IPS-18c (cell line): ENCODE results near the gene ABHD2.
"Not testable (repeated sequence)": the region's sequence is repeated elsewhere in the genome, so short reads cannot be mapped to it uniquely, and the experiment has no call there.

ENCODE experiments used
- H3K4me3 ChIP-seq: 2 replicates; pipeline ENCODE4 v1.7.0; 2013; ENCODE audit warnings: low read depth, mild to moderate bottlenecking, low read length, moderate library complexity; ENCODE audit not compliant: insufficient read depth
- H3K9me3 ChIP-seq: one replicate; pipeline ENCODE4 v1.6.1; 2013; ENCODE audit warnings: mild to moderate bottlenecking, low read length, moderate library complexity; ENCODE audit not compliant: control insufficient read depth, insufficient read depth

Gene ABHD2, protein sequence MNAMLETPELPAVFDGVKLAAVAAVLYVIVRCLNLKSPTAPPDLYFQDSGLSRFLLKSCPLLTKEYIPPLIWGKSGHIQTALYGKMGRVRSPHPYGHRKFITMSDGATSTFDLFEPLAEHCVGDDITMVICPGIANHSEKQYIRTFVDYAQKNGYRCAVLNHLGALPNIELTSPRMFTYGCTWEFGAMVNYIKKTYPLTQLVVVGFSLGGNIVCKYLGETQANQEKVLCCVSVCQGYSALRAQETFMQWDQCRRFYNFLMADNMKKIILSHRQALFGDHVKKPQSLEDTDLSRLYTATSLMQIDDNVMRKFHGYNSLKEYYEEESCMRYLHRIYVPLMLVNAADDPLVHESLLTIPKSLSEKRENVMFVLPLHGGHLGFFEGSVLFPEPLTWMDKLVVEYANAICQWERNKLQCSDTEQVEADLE

DNA sequence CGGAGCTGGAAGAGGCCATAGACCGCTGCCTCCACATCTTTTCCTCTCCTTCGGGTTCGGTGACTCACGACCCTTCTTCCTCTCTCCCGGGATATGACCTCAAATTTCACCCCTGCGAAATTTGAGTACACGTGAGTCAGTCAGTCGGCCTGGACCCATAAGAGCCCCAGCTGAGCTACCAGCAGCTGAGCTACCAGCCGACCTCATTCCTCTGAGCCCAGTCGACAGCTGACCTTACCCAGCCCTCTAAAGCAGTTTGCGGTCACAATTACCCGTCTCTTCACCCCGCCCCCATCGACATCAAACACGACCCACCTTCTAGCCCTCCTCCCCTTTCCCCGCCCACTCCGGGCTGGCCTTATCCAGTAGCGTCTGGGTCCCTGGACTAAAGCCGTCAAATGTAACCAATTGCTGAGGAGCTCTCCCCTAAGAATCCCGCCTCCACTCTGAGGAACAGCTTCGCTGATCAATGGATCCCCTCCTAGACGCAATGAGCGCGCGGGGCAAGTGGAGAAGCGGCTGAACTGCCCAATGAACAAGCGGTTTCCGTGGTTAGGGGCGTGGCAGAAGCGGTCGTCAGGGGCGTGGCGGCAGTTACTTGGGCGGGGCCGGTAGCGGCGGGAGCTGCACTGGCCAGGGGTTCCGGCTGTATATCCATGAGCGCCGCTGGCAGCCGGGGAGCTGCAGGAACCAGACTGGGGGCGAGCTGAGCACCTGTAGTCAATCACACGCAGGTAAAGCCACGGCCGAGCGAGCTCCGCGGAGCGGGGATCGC, at the start of gene ABHD2:
Gene ABHD2, plus strand, starts transcription at position 627 of the 775 bp plus-strand sequence. CDS start 27,872 bp downstream, outside the sequence.
- Histone ChIP-seq H3K4me3 (peak within 1 kb of the TSS; percentile 90), H3K9me3 (no peaks in the 10 kb centered on the region)

DNA sequence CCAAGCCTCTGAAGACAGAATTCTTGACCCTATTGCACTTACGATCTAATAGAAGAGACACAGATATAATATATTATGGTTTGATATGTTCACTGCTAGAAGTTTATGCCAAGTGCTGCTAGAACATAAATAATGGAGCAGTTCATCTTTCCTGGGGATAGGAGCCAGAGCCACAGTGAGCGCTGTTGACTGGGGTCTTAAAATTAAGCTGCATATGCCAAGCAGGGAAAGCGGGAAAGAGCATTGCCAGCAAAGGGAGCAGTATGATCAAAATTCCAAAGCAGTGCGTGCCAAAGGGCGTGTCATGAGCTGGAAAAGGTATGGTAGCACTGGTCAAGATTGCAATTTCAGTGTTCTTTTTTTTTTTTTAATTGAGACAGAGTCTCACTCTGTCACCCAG, 49.1 kb upstream of the ABHD2 start:
- H3K4me3 ChIP-seq, result no peak overlapping the region
- H3K9me3 ChIP-seq, result no peaks in the 10 kb centered on the region

DNA sequence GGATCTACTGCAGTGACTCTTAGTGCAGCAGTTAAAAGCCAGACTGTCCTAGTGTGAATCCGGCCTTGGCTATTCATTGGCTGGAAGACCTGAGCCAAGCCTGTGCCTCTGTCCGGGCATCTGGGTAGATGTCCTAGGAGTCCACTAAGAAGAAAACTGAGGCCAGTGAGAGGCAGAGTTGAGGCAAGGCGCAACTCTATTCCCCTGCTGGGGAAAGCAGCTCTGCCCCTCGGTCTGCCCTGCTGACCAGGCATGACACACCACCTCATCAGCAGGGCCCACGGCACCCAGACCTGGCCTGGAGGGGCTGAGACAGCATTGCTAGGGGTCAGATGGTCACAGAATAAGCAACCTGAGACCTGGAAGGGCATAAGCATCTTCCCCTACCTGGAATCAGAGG, 46.7 kb upstream of the ABHD2 start:
- no peak overlapping the region for H3K4me3 ChIP-seq

DNA sequence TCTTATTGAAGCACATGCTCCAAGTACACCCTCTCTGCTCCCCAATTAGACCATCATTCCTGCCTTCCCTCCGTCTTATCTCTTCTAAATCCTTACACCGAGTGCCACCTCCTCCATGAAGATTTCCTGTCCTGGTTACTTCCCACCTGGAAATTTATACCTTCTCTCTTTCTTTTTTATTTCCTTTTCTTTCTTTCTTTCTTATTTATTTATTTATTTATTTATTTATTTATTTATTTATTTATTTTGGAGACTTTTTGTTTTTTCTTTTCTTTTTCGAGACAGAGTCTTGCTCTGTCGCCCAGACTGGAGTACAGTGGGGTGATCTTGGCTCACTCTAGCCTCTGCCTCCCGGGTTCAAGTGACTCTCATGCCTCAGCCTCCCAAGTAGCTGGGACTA, 45.9 kb upstream of the ABHD2 start:
- Histone ChIP-seq H3K9me3 (no peaks in the 10 kb centered on the region), H3K4me3 (no peak overlapping the region)

More for the DNA sequence above, 46.7 kb upstream of the ABHD2 start:
- no peaks in the 10 kb centered on the region for H3K9me3 ChIP-seq

DNA sequence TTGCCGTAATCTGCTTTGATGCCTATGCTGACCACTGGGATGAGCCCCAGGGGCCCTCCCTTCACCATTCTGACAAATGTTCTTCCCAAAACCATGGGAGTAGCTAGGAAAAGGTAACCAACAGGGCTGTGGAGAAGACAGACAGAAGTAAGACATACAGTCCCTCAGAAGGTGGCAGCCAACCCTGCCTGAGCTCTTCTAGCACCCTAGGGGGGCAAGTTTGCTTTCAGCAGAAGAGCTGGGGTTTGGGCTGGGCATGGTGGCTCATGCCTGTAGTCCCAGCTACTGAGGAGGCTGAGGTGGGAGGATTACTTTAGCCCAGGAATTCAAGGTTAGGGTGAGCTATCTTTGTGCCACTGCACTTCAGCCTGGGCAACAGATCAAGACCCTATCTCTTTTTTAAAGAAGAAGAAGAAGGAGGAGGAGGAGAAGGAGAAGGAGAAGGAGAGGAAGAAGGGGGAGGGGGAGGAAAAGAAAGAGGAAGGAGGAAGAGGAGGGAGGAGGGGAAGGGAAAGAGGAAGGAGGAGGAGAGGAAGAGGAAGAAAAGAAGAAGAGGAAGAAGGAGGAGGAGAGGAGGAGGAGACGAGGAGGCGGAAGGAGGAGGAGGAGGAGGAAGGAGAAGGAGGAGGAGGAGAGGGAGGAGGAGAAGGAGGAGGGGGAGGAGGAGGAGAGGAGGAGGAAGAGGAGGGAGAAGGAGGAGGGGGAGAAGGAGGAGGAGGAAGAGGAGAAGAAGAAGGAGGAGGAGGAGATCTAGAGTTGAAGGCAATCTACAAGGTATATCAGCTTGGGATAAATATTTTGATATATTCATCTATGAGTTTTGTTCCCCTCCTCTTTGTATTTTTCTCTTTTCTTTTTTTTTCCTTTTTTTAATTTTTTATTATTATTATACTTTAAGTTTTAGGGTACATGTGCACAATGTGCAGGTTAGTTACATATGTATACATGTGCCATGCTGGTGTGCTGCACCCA, 44.9 kb upstream of the ABHD2 start:
- H3K4me3 ChIP-seq, result no peak overlapping the region
- H3K9me3 ChIP-seq, result no peaks in the 10 kb centered on the region

DNA sequence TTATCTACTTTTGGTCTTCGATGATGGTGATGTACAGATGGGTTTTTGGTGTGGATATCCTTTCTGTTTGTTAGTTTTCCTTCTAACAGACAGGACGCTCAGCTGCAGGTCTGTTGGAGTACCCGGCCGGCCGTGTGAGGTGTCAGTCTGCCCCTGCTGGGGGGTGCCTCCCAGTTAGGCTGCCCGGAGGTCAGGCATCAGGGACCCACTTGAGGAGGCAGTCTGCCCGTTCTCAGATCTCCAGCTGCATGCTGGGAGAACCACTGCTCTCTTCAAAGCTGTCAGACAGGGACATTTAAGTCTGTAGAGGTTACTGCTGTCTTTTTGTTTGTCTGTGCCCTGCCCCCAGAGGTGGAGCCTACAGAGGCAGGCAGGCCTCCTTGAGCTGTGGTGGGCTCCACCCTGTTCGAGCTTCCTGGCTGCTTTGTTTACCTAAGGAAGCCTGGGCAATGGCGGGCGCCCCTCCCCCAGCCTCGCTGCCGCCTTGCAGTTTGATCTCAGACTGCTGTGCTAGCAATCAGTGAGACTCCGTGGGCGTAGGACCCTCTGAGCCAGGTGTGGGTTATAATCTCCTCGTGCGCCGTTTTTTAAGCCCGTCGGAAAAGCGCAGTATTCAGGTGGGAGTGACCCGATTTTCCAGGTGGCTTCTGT, 39.1 kb upstream of the ABHD2 start:
- H3K9me3 ChIP-seq, H3K4me3 ChIP-seq: not testable (repeated sequence)

DNA sequence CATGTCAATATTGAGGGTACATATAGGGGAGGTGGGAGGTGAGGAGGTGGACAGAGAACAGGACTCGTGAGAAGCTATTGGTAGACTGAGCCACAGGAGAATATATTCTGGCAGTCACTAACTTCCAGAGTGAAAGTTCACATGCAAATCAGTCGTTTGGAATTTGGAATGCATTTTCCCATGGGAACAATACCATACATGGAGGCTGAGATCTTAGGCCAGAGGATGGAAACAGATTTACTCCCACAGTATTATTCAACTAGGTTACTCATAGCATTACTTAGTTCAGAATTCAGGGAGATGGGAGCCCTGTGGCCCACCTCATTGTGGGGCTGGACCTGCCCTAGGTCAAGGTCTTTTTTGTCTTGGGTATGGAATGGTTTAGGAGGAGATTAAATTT, 36.4 kb upstream of the ABHD2 start:
- Histone ChIP-seq H3K9me3 (peaks cover 2% of the 10 kb centered on the region), H3K4me3 (no peak overlapping the region)

DNA sequence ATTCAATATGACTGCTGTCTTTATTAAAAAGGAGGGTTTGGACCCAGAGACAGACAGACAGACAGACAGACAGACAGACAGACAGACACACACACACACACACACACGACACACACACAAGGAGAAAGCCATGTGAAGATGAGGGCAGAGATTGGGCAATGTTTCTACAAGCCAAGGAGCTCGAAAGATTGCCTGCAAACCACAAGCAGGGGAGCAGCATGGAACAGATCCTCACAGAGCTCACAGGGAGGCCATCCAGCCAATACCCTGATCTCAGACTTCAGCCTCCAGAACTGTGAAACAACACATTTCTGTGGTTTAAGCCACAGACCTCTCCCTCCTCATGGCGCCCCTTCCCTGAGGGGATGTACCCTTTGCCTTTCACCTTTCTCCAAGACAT, 35.8 kb upstream of the ABHD2 start:
- H3K9me3 ChIP-seq, result peaks cover 2% of the 10 kb centered on the region
- no peak overlapping the region for H3K4me3 ChIP-seq

DNA sequence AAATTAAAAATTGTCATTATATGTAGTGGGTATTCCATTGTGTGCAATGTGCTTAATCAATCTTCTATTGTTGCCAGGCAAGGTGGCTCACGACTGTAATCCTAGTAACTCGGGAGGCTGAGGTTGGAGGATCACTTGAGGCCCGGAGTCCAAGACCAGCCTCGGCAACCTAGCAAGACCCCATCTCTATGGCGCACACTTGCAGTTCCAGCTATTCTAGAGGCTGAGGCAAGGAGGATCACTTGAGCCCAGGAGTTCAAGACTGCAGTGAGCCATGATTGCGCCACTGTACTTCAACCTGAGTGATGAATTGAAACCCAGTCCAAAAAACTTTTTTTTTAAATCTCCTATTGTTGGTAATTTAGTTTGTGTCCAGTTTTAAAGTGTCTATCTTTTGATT, 33.4 kb upstream of the ABHD2 start:
- Histone ChIP-seq H3K9me3 (no peaks in the 10 kb centered on the region), H3K4me3 (no peak overlapping the region)

DNA sequence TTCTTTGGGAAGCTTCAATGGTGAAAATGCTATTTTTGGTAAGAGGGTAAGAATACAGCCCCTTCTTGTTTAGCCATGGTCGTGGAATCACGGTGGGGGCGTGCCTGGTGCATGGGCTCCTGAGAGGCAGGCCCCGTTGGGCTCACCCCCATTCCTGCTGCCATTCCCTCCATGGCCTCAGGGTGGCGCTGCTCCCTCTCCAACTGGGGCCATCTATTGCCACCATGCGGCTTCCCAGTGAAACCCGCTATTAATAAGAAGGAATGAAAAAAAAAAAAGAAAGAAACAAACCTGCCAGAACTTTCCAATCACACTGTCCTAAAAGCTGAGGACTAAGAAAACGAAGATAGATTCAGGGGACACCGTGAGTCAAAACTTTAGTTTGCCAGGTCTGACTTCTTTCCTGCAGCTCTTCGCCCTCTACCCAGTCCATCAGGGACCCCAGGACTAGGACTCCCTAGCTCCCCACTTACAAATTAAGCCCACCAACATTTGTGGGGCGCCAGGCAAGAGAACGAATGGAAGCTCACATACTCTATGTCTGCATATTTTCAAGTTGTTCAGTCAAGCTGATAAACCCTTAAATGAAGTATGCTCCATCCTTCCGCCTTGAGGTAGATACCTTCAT, 30.6 kb upstream of the ABHD2 start:
- Histone ChIP-seq H3K9me3 (no peaks in the 10 kb centered on the region), H3K4me3 (no peak overlapping the region)

DNA sequence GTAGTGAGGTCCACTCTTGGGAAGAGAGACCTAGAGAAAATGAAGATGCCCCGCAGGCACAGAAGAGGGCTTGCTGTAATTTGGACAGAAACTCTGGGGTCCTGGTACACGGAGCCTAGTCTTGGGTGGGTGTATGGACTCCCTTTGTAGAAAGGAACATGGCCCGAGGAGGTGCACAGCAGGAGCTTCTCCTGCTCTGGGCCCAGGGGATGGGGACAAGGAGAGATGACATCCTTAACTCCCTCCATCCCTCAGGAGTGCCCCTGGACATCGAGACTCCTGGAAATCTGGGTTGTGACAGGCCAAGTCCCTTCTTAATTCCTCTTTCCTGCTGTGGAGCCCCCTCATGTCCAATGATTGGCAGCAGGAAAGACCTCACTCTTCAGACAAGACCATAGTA, 29.9 kb upstream of the ABHD2 start:
- H3K9me3 ChIP-seq, result no peaks in the 10 kb centered on the region
- no peak overlapping the region for H3K4me3 ChIP-seq

DNA sequence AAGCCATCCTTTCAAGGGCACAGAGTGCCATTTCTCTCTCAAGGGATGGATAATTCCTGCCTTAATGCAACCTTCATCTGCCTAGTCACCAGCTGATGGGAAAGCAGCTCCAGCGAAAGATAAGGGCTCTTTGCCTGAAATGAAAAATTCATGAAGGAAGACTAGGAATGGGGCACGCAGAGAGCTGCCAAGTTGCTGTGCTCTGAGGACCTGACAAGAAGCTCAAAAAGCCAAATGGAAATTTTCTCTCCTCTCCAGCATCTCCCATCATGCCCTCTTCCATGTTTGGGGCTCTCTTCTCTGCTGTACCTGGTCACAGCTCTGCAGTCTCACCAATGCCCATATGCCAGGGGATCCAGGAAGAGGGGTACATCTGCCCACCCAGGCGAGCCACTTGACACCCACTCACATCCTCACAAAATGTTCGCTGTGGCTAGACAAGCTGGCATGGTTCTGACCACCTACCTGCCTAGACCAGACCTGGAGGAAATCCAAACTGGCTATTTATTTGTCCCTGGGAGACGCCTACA, 29.3 kb upstream of the ABHD2 start:
- Histone ChIP-seq H3K9me3 (no peaks in the 10 kb centered on the region), H3K4me3 (no peak overlapping the region)

DNA sequence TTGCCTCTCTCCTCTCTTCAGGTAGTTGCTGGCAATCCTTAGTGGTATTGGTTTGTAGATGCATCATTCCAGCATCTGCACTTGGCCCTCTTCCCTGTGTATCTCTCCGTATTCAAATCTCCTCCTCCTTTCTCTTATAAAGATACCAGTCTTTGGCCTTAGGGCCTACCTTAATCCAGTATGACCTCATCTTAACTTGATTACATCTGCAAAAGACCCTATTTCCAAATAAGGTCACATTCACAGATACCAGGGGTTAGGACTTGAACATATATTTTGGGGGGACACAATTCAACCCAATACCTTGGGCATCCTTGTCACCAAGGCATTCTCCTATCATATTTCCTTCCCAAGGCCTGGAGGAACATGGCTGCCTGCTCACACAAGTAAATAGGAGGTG, 22.0 kb upstream of the ABHD2 start:
- H3K4me3 ChIP-seq, result no peak overlapping the region
- H3K9me3 ChIP-seq, result peaks cover 4% of the 10 kb centered on the region

DNA sequence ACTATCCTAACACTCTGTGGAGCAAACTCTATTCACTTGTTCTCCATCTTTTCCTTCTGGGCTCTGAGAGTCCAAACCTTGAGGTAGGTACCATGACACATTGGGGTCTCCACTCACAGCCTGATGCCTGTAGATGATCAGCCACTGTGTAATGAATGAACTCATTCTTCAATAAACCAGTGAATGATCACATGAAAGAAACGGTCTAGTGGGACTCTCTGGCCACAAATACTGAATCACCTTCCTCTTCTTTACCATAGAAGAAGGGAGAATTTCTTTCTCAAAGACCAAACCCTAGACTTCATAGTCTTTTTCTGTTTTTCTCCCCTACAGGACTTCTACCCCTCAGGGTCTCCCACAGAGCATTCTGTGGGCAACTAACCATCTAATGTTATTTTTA, 20.5 kb upstream of the ABHD2 start:
- H3K9me3 ChIP-seq, result peaks cover 4% of the 10 kb centered on the region
- H3K4me3 ChIP-seq, result no peak overlapping the region

DNA sequence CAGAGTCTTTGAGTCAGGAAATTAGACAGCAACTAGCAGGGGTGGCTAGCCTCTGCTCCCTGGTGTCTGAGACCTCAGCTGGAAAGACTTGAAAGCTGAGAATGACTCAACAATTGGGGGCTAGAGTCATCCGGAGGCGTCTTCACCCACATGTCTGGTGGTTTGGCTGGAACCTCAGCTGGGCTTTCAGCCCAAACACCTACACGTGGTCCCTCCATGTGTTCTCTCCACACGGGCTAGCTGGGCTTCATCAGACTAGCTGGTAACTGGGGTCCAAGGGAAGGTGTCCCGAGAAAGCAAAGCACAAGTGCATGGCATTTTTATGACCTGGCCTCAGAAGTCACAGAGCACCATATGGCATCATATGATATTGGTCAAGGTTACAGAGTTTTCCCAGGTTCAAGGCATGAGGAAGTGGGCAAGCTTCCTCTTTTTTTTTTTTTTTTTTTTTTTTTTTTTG, 19.9 kb upstream of the ABHD2 start:
- H3K4me3 ChIP-seq, result no peak overlapping the region
- peaks cover 4% of the 10 kb centered on the region for H3K9me3 ChIP-seq
